OCI-LY1 (cell line): Measurements from ENCODE around the gene SSBP3.

ENCODE experiments used
- EZH2 ChIP-seq: fragments of 200-600 bp; sonication (generic), shearing (Covaris generic); IDR thresholded peaks from 2 replicates; pipeline ENCODE4 v1.8.0; 2017; ENCODE audit warnings: borderline replicate concordance, mixed run types, mild to moderate bottlenecking, antibody characterized with exemption, low read length, moderate library complexity, mixed read lengths
- TF ChIP-seq, protein P1 (sequence below): fragments of 200-600 bp; sonication (generic), shearing (Covaris generic); IDR thresholded peaks from 2 replicates; pipeline ENCODE4 v1.5.1; 2017; ENCODE audit warnings: mild to moderate bottlenecking, antibody characterized with exemption, low read length, moderate library complexity, mixed read lengths

DNA sequence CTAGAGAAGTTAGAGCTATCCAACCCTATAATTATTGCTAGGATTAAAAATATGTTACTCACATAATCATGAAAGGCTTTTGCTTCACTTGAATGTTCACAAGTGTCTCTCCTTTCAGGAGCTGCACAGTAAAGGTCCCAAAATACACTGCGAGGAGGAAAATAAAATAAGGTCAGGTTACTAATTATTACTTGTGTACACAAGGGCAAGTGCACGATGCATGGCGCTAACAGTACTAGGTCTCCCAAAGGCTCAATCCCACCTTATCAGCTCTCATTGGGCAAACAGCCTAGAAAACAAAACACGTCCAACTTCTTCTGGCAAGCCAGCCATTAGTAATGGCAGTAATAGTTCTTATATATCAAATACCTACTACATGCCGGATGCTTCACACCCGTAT, 4.4 kb downstream of the SSBP3 start:
- no peak for TF ChIP-seq EZH2
- TF ChIP-seq, protein P1, sequence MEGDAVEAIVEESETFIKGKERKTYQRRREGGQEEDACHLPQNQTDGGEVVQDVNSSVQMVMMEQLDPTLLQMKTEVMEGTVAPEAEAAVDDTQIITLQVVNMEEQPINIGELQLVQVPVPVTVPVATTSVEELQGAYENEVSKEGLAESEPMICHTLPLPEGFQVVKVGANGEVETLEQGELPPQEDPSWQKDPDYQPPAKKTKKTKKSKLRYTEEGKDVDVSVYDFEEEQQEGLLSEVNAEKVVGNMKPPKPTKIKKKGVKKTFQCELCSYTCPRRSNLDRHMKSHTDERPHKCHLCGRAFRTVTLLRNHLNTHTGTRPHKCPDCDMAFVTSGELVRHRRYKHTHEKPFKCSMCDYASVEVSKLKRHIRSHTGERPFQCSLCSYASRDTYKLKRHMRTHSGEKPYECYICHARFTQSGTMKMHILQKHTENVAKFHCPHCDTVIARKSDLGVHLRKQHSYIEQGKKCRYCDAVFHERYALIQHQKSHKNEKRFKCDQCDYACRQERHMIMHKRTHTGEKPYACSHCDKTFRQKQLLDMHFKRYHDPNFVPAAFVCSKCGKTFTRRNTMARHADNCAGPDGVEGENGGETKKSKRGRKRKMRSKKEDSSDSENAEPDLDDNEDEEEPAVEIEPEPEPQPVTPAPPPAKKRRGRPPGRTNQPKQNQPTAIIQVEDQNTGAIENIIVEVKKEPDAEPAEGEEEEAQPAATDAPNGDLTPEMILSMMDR = no peak
